ENCODE data around the gene CFAP251.

GRCh38 chr12:122012184-122012583, 93.8 kb downstream of the CFAP251 start:
- TF ChIP-seq CTCF (IDR thresholded peaks at IDR 0.05 in 4 of 5, conservative IDR thresholded peaks at IDR 0.05 in 1 of 5) (no peak), POLR2A (IDR thresholded peaks at IDR 0.05) (no peak)

All from gastrocnemius medialis (tissue), 4 donors.